ENCODE results near the gene ALG2.

The ALG2 gene

GRCh38 chr9:99180199-99180598, 41.5 kb downstream of the ALG2 start:
- H3K27ac ChIP-seq (ENCODE audit: extremely low read depth, low read depth, low read length): no peak overlapping the region
- H3K4me1 ChIP-seq (ENCODE audit: control insufficient read depth, insufficient read depth, low read length): no peaks in the 10 kb centered on the region; the same call in 1 of the 2 replicates
- ChIA-PET POLR2A (no interaction called here), CTCF (no interaction called here)
- no peak for TF ChIP-seq ZNF292 (tag by site-specific recombination; IDR thresholded peaks at IDR 0.05; ENCODE audit: borderline replicate concordance, low read depth)
- TF ChIP-seq YY1 (tag by site-specific recombination; IDR thresholded peaks at IDR 0.05): no peak
- no peak for TF ChIP-seq RBAK (tag by site-specific recombination; IDR thresholded peaks at IDR 0.05)
- no peak for TF ChIP-seq ZNF473 (tag by site-specific recombination; IDR thresholded peaks at IDR 0.05)
- H3K36me3 ChIP-seq (ENCODE audit: control insufficient read depth in 2 of 2, insufficient read depth in 1 of 2, low read length in 2 of 2): no peaks in the 10 kb centered on the region
- no peaks in the 10 kb centered on the region for H3K9me3 ChIP-seq (ENCODE audit: control insufficient read depth, insufficient read depth, low read depth, low read length)
- H3K4me3 ChIP-seq (ENCODE audit: low read depth, low read length): no peak overlapping the region

GRCh38 chr9:99178912-99179872, 42.5 kb downstream of the ALG2 start:
- Histone ChIP-seq H3K9me3 (ENCODE audit: control insufficient read depth, insufficient read depth, low read depth, low read length) (no peaks in the 10 kb centered on the region), H3K27ac (ENCODE audit: extremely low read depth, low read depth, low read length) (no peak overlapping the region), H3K36me3 (ENCODE audit: control insufficient read depth in 2 of 2, insufficient read depth in 1 of 2, low read length in 2 of 2) (no peaks in the 10 kb centered on the region), H3K4me1 (ENCODE audit: control insufficient read depth, insufficient read depth, low read length) (no peaks in the 10 kb centered on the region; the same call in 1 of the 2 replicates), H3K4me3 (ENCODE audit: low read depth, low read length) (no peak overlapping the region)
- CTCF ChIA-PET: interaction anchor here (0.6 to 1.2 kb wide), 3 partner anchors 12 to 622 kb away, joined by 3 read pairs; no protein-coding TSS in a partner anchor
- POLR2A ChIA-PET: no interaction called here
- TF ChIP-seq, protein P1, sequence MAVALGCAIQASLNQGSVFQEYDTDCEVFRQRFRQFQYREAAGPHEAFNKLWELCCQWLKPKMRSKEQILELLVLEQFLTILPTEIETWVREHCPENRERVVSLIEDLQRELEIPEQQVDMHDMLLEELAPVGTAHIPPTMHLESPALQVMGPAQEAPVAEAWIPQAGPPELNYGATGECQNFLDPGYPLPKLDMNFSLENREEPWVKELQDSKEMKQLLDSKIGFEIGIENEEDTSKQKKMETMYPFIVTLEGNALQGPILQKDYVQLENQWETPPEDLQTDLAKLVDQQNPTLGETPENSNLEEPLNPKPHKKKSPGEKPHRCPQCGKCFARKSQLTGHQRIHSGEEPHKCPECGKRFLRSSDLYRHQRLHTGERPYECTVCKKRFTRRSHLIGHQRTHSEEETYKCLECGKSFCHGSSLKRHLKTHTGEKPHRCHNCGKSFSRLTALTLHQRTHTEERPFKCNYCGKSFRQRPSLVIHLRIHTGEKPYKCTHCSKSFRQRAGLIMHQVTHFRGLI (tag by site-specific recombination; IDR thresholded peaks at IDR 0.05): no peak
- TF ChIP-seq ZNF76 (tag by site-specific recombination; IDR thresholded peaks at IDR 0.05; ENCODE audit: borderline replicate concordance, low read depth): no peak

DNA sequence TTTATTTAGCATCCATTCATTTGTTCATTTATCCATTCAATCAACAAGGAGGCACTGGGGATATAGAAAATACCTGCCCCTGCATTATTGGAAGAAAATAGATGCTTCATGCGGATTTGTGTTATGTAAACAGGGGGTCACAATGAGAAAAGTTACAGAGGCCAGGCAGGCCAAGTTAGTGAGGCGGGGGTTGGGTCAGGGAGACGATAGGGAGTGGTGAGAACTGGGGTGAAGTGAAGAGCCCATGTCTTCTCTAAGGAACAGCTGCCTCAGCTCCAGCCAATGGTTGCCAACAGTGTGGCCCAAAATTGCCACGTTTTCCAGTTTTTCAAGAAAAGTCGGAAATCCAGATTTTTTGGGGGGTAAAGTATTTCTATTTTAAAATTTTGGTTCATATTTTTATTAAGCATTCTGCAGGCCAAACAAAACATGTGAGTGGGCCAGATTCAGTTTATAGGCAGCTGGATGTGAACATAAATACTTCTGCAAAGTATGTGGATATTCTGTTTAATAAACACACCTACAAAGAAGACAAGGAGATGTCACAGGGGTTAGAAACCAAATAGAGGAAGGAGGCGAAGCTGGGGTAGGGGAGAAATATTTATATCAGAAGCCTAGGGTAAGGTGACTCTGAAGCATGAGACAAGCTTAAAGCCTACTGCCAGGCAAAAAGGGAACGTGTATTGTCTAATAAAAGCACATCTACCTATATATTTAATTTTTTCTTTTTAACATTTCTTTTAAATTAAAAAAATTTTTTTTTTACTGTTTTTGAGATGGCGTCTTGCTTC, 44.0 kb downstream of the ALG2 start:
- ChIA-PET POLR2A (interaction anchor here (1.3 kb wide), 1 partner anchor 44 kb away, joined by 3 read pairs; the partner anchor contains the start of genes ALG2 and SEC61B), CTCF (interaction anchor here (0.6 to 1.1 kb wide), 3 partner anchors 623 to 1421 kb away, joined by 3 to 5 read pairs (median 3); no protein-coding TSS in a partner anchor)
- H3K9me3 ChIP-seq (ENCODE audit: control insufficient read depth, insufficient read depth, low read depth, low read length): no peaks in the 10 kb centered on the region
- no peaks in the 10 kb centered on the region for H3K36me3 ChIP-seq (ENCODE audit: control insufficient read depth in 2 of 2, insufficient read depth in 1 of 2, low read length in 2 of 2)
- no peaks in the 10 kb centered on the region; the same call in 1 of the 2 replicates for H3K4me1 ChIP-seq (ENCODE audit: control insufficient read depth, insufficient read depth, low read length)
- no peak overlapping the region for H3K27ac ChIP-seq (ENCODE audit: extremely low read depth, low read depth, low read length)
- no peak overlapping the region for H3K4me3 ChIP-seq (ENCODE audit: low read depth, low read length)
- no peak for TF ChIP-seq ZBTB49 (tag by site-specific recombination; IDR thresholded peaks at IDR 0.05; ENCODE audit: low read depth)
- TF ChIP-seq, protein P2, sequence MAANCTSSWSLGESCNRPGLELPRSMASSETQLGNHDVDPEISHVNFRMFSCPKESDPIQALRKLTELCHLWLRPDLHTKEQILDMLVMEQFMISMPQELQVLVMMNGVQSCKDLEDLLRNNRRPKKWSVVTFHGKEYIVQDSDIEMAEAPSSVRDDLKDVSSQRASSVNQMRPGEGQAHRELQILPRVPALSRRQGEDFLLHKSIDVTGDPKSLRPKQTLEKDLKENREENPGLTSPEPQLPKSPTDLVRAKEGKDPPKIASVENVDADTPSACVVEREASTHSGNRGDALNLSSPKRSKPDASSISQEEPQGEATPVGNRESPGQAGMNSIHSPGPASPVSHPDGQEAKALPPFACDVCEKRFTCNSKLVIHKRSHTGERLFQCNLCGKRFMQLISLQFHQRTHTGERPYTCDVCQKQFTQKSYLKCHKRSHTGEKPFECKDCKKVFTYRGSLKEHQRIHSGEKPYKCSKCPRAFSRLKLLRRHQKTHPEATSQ (tag by site-specific recombination; IDR thresholded peaks at IDR 0.05): no peak
